GM12878 (cell line): ENCODE results near the gene MAN2A2. TPM values are rescaled to one million over a fixed set of nuclear protein-coding genes. Genes with fewer than 3 reads are reported as not detected.

ENCODE experiments used
- ATAC-seq: fragments of 200-7000 bp; cut with Tn5 transposase; 3 replicates; pipeline ENCODE4 v1.9.1; 2020; ENCODE audit warnings: mild to moderate bottlenecking, moderate library complexity
- BruUV-seq: library from RNA; stranded (reverse); fragments of 400-500 nt; replicated peaks from 2 replicates; lab custom pipeline; 2021; lab: Mats Ljungman, UMichigan
- CTCF ChIA-PET: fragments of 300-600 bp; sonication (Branson Sonifier 250); formaldehyde crosslinking; extraction: SDS; loops from one replicate; lab custom pipeline; 2021; ENCODE audit warnings: inconsistent platforms; lab: Yijun Ruan, JAX
- POLR2A ChIA-PET: fragments of 350-600 bp; formaldehyde crosslinking; extraction: SDS; loops from one replicate; lab custom pipeline; 2021; ENCODE audit warnings: inconsistent platforms; lab: Charles Lee
- RAD21 ChIA-PET: fragments of 300-600 bp; sonication (Branson Sonifier 250); formaldehyde crosslinking; loops from one replicate; lab custom pipeline; 2023; ENCODE audit warnings: antibody characterized with exemption; ENCODE audit not compliant: unreplicated experiment; lab: Charles Lee
- SMC1A ChIA-PET: fragments of 300-600 bp; sonication (Branson Sonifier 250); formaldehyde crosslinking; loops from one replicate; lab custom pipeline; 2023; ENCODE audit not compliant: unreplicated experiment, uncharacterized antibody; lab: Charles Lee
- DNase-seq: peaks from one replicate; pipeline ENCODE4 v3.0.0-alpha.2; 2011; ENCODE audit warnings: low read depth, low spot score
- FAIRE-seq: peaks from 3 replicates; lab custom pipeline; 2011; peaks lifted over from hg19 to GRCh38; lab: Jason Lieb, UNC
- H2AFZ ChIP-seq: 2 replicates; pipeline ENCODE4 v1.6.0; 2011; ENCODE audit warnings: low read depth, low read length, control low read depth; ENCODE audit not compliant: control insufficient read depth
- H3K27ac ChIP-seq: 2 replicates; pipeline ENCODE4 v1.5.1; 2011; ENCODE audit warnings: control low read depth; ENCODE audit not compliant: control insufficient read depth, insufficient read depth
- H3K27me3 ChIP-seq, 2 experiments: replicated peaks in 1 of 2; 2 replicates each; pipeline versions ENCODE4 v1.6.0 to v1.6.1; 2011; ENCODE audit warnings: low read length in 1 of 2; ENCODE audit not compliant: control insufficient read depth in 2 of 2, insufficient read depth in 2 of 2
- H3K36me3 ChIP-seq, 2 experiments: 2 replicates each; pipeline ENCODE4 v1.5.1; 2011; ENCODE audit warnings: low read length in 1 of 2; ENCODE audit not compliant: control insufficient read depth in 2 of 2, insufficient read depth in 2 of 2
- H3K4me1 ChIP-seq: 2 replicates; pipeline ENCODE4 v1.6.1; 2011; ENCODE audit warnings: mild to moderate bottlenecking, low read length, moderate library complexity, mixed read lengths; ENCODE audit not compliant: control insufficient read depth, insufficient read depth
- H3K4me2 ChIP-seq: 2 replicates; pipeline ENCODE4 v1.6.0; 2011; ENCODE audit warnings: control low read depth; ENCODE audit not compliant: control insufficient read depth, insufficient read depth
- H3K4me3 ChIP-seq: fragments of 200-600 bp; sonication (generic); 2 replicates; pipeline ENCODE4 v1.5.1; 2016
- H3K79me2 ChIP-seq: 2 replicates; pipeline ENCODE4 v1.6.0; 2011; ENCODE audit warnings: low read length; ENCODE audit not compliant: control insufficient read depth, insufficient read depth
- H3K9ac ChIP-seq: 2 replicates; pipeline ENCODE4 v1.8.0; 2011; ENCODE audit warnings: low read length, control low read depth, mixed read lengths; ENCODE audit not compliant: control insufficient read depth, insufficient read depth
- H3K9me3 ChIP-seq: replicated peaks from 3 replicates; pipeline ENCODE4 v1.5.1; 2011; ENCODE audit warnings: mild to moderate bottlenecking, low read length; ENCODE audit not compliant: control insufficient read depth, insufficient read depth
- H4K20me1 ChIP-seq: 2 replicates; pipeline ENCODE4 v1.6.0; 2011; ENCODE audit not compliant: control insufficient read depth, insufficient read depth
- EGR1 ChIP-seq, 2 experiments: IDR thresholded peaks; 1 replicate in 1 of 2; 2 replicates in 1 of 2; pipeline ENCODE4 v1.6.1; 2011 to 2012; ENCODE audit warnings: low read depth in 2 of 2, low read length in 2 of 2, borderline replicate concordance in 1 of 2, mild to moderate bottlenecking in 1 of 2, moderate library complexity in 1 of 2
- FOXK2 ChIP-seq: fragments of 450-650 bp; IDR thresholded peaks from 2 replicates; pipeline ENCODE4 v1.6.1; 2017; ENCODE audit warnings: mild to moderate bottlenecking, moderate library complexity
- JUND ChIP-seq: IDR thresholded peaks from 2 replicates; pipeline ENCODE4 v1.6.1; 2012; ENCODE audit warnings: low read depth, mild to moderate bottlenecking, low read length, improper control_type of control experiment, moderate library complexity
- KLF5 ChIP-seq: fragments of 450-650 bp; IDR thresholded peaks from 2 replicates; pipeline ENCODE4 v1.6.1; 2014; ENCODE audit warnings: mild to moderate bottlenecking; ENCODE audit not compliant: partially characterized antibody
- NFYA ChIP-seq: IDR thresholded peaks from 2 replicates; pipeline ENCODE4 v1.6.1; 2011; ENCODE audit warnings: low read depth, mild to moderate bottlenecking, low read length, improper control_type of control experiment, borderline replicate concordance
- NFYB ChIP-seq: IDR thresholded peaks from 2 replicates; pipeline ENCODE4 v1.6.1; 2011; ENCODE audit warnings: low read depth, mild to moderate bottlenecking, low read length, improper control_type of control experiment, moderate library complexity; ENCODE audit not compliant: insufficient read depth
- SIX5 ChIP-seq: IDR thresholded peaks from 2 replicates; pipeline ENCODE4 v1.6.1; 2011; ENCODE audit warnings: mild to moderate bottlenecking, low read depth, low read length, moderate library complexity; ENCODE audit not compliant: severe bottlenecking
- TAF1 ChIP-seq: IDR thresholded peaks from 2 replicates; pipeline ENCODE4 v1.6.1; 2011; ENCODE audit warnings: mild to moderate bottlenecking, low read depth, low read length, borderline replicate concordance
- YBX1 ChIP-seq: fragments of 450-650 bp; IDR thresholded peaks from 2 replicates; pipeline ENCODE4 v1.6.1; 2016; ENCODE audit warnings: antibody characterized with exemption
- ZNF217 ChIP-seq: fragments of 450-650 bp; IDR thresholded peaks from 2 replicates; pipeline ENCODE4 v1.6.1; 2017; ENCODE audit warnings: antibody characterized with exemption, mild to moderate bottlenecking
- WGBS: methylation state at CpG from one replicate; pipeline ENCODE4 v1.1.6; 2016; ENCODE audit warnings: low lambda C conversion rate; ENCODE audit not compliant: insufficient replicate concordance, insufficient coverage; ENCODE audit errors: missing lambda C conversion rate; 5-methylcytosine and 5-hydroxymethylcytosine counted together
- in situ Hi-C: fragments of 300-500 bp; cut with MboI; formaldehyde crosslinking; loops from 9 replicates; pipeline ENCODE4 v1.14.3; 2018; ENCODE audit warnings: mixed read lengths
- intact Hi-C: fragments of 100-400 bp; cut with micrococcal nuclease; formaldehyde crosslinking; loops from one replicate; pipeline ENCODE4 v1.14.2; 2022; ENCODE audit not compliant: unreplicated experiment
- polyA plus RNA-seq, 11 experiments: library from polyadenylated mRNA; depleted of rRNA in 4 of 11; unstranded in 6 of 11; stranded (reverse) in 5 of 11; fragments of >200 nt; fragmentation: Nextera tagmentation in 4 of 11; fragmentation: Illumina TruSeq in 1 of 11; extraction: Ambion mirVana in 4 of 11; extraction: Trizol in 1 of 11; gene quantifications; 1 replicate in 1 of 11; 2 replicates in 10 of 11; pipeline versions ENCODE4 v1.2.1 to v1.2.3, GENCODE V29; 2011 to 2016; ENCODE audit warnings: inconsistent platforms in 2 of 11, missing spikeins in 2 of 11, low read depth in 1 of 11
- total RNA-seq, 4 experiments: library from RNA; depleted of rRNA in 3 of 4; stranded (reverse); fragments of >200 nt in 3 of 4; fragmentation: Illumina TruSeq in 1 of 4; extraction: Trizol in 1 of 4; gene quantifications; 2 replicates each; pipeline versions ENCODE4 v1.2.1 to v1.2.3, GENCODE V29; 2013 to 2021
- TF ChIP-seq, protein P1 (sequence below): IDR thresholded peaks from 2 replicates; pipeline ENCODE4 v1.6.1; 2012; ENCODE audit warnings: improper control_type of control experiment, low read depth, low read length; ENCODE audit not compliant: insufficient replicate concordance
- TF ChIP-seq, protein P2 (sequence below): fragments of 450-650 bp; IDR thresholded peaks from 2 replicates; pipeline ENCODE4 v1.6.1; 2018; ENCODE audit warnings: mild to moderate bottlenecking, low read depth, moderate library complexity; ENCODE audit not compliant: partially characterized antibody

Gene MAN2A2
- total and polyA plus RNA-seq, 10 of the 15 experiments (the other 5 are each of a cell fraction or from before 2014, with no cell fraction given), result 4.2 to 79.4 (median 23.2) TPM

DNA sequence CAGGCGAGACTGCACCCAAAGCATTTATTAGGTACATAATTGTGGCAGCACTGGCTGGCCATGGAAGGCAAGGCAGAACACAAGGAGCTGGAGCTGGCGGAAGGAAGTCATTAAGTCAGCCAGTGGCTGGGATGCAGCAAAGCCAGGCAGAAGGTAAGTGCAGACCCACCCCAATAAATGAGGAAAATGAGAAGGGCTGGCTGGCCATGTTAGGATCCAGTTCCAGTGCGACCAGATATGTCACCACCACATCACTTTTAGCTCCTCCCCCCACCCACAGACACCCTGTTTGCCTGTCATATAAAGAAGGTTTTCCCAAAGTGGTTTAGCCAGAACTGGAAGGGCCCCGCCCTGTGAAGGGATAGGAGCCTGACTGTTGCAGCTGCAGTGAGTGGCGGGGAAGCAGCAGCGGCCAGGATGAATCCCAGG, 34.8 kb upstream of the MAN2A2 start, which contains the start of gene FURIN:
Gene FURIN (plus strand): TSS at position 328 of the 429 bp plus-strand sequence. CDS start 7,153 bp downstream, outside the sequence.
- Histone ChIP-seq H2AFZ (no peak within 1 kb of the TSS), H3K36me3 (no peaks in the 10 kb centered on the region), H3K4me1 (peaks cover 25% of the 10 kb centered on the region)
- no peak for ATAC-seq
- no peak for DNase-seq
- WGBS, result 98% methylated on average over 6 of the region's 6 CpGs
- TF ChIP-seq SIX5, result no peak
- no peak for TF ChIP-seq TAF1
- TF ChIP-seq NFYB, result no peak
- no peak for TF ChIP-seq EGR1 (IDR thresholded peaks at IDR 0.05; ENCODE audit: borderline replicate concordance in 1 of 2, low read depth in 2 of 2, low read length in 2 of 2)
- TF ChIP-seq, protein P1, sequence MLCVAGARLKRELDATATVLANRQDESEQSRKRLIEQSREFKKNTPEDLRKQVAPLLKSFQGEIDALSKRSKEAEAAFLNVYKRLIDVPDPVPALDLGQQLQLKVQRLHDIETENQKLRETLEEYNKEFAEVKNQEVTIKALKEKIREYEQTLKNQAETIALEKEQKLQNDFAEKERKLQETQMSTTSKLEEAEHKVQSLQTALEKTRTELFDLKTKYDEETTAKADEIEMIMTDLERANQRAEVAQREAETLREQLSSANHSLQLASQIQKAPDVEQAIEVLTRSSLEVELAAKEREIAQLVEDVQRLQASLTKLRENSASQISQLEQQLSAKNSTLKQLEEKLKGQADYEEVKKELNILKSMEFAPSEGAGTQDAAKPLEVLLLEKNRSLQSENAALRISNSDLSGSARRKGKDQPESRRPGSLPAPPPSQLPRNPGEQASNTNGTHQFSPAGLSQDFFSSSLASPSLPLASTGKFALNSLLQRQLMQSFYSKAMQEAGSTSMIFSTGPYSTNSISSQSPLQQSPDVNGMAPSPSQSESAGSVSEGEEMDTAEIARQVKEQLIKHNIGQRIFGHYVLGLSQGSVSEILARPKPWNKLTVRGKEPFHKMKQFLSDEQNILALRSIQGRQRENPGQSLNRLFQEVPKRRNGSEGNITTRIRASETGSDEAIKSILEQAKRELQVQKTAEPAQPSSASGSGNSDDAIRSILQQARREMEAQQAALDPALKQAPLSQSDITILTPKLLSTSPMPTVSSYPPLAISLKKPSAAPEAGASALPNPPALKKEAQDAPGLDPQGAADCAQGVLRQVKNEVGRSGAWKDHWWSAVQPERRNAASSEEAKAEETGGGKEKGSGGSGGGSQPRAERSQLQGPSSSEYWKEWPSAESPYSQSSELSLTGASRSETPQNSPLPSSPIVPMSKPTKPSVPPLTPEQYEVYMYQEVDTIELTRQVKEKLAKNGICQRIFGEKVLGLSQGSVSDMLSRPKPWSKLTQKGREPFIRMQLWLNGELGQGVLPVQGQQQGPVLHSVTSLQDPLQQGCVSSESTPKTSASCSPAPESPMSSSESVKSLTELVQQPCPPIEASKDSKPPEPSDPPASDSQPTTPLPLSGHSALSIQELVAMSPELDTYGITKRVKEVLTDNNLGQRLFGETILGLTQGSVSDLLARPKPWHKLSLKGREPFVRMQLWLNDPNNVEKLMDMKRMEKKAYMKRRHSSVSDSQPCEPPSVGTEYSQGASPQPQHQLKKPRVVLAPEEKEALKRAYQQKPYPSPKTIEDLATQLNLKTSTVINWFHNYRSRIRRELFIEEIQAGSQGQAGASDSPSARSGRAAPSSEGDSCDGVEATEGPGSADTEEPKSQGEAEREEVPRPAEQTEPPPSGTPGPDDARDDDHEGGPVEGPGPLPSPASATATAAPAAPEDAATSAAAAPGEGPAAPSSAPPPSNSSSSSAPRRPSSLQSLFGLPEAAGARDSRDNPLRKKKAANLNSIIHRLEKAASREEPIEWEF, result no peak
- TF ChIP-seq YBX1, result no peak
- TF ChIP-seq KLF5, result no peak
- TF ChIP-seq NFYA, result no peak
- no peak for TF ChIP-seq JUND
- TF ChIP-seq, protein P2, sequence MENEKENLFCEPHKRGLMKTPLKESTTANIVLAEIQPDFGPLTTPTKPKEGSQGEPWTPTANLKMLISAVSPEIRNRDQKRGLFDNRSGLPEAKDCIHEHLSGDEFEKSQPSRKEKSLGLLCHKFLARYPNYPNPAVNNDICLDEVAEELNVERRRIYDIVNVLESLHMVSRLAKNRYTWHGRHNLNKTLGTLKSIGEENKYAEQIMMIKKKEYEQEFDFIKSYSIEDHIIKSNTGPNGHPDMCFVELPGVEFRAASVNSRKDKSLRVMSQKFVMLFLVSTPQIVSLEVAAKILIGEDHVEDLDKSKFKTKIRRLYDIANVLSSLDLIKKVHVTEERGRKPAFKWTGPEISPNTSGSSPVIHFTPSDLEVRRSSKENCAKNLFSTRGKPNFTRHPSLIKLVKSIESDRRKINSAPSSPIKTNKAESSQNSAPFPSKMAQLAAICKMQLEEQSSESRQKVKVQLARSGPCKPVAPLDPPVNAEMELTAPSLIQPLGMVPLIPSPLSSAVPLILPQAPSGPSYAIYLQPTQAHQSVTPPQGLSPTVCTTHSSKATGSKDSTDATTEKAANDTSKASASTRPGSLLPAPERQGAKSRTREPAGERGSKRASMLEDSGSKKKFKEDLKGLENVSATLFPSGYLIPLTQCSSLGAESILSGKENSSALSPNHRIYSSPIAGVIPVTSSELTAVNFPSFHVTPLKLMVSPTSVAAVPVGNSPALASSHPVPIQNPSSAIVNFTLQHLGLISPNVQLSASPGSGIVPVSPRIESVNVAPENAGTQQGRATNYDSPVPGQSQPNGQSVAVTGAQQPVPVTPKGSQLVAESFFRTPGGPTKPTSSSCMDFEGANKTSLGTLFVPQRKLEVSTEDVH, result no peak
- TF ChIP-seq ZNF217, result no peak
- no peak for TF ChIP-seq FOXK2
- TF ChIP-seq, all 136 proteins: peak for 0
- H3K27ac ChIP-seq, result no peak within 1 kb of the TSS
- RAD21 ChIA-PET, result no interaction called here
- H4K20me1 ChIP-seq, result no peaks in the 10 kb centered on the region
- SMC1A ChIA-PET, result interaction anchor here (0.9 to 1.4 kb wide), 3 partner anchors 14 to 37 kb away, joined by 3 to 4 read pairs (median 3); no protein-coding TSS in a partner anchor
- in situ Hi-C loops, result no loop called here
- H3K9me3 ChIP-seq, result no peaks in the 10 kb centered on the region
- H3K4me3 ChIP-seq, result no peak within 1 kb of the TSS
- POLR2A ChIA-PET, result interaction anchor here (0.6 to 1.9 kb wide), 5 partner anchors 25 to 151 kb away, joined by 3 to 5 read pairs (median 4); partner anchors contain the start of genes BLM and MAN2A2
- no peak for FAIRE-seq
- intact Hi-C loops, result no loop called here
- peak within 1 kb of the TSS; percentile 86 for H3K4me2 ChIP-seq
- H3K27me3 ChIP-seq, result no peaks in the 10 kb centered on the region
- H3K9ac ChIP-seq, result peak within 1 kb of the TSS; percentile 27; the same call in 1 of the 2 replicates
- H3K79me2 ChIP-seq, result peaks cover 22% of the 10 kb centered on the region
- CTCF ChIA-PET, result interaction anchor here (0.6 to 2.7 kb wide), 3 partner anchors 13 to 220 kb away, joined by 3 to 9 read pairs (median 3); no protein-coding TSS in a partner anchor
- no TSS peak for BruUV-seq
